Osteoblast (primary cell): ENCODE results near the gene PAIP1. TPM values are rescaled to one million over a fixed set of nuclear protein-coding genes. Genes with fewer than 3 reads are reported as not detected.

Experiments used
- DNase-seq: peaks from one replicate; pipeline ENCODE4 v3.0.0; 2011; ENCODE audit warnings: low spot score, mixed read lengths; ENCODE audit not compliant: insufficient read length; ENCODE audit errors: missing footprints
- H2AFZ ChIP-seq: 2 replicates; pipeline ENCODE4 v1.6.0; 2011; ENCODE audit warnings: mild to moderate bottlenecking, low read length
- H3K27ac ChIP-seq: 2 replicates; pipeline ENCODE4 v1.5.1; 2011; ENCODE audit warnings: mild to moderate bottlenecking, low read depth, low read length, moderate library complexity
- H3K27me3 ChIP-seq: 2 replicates; pipeline ENCODE4 v1.6.0; 2012; ENCODE audit warnings: mild to moderate bottlenecking, control low read depth, inconsistent platforms, low read length, moderate library complexity; ENCODE audit not compliant: insufficient read depth
- H3K36me3 ChIP-seq: 2 replicates; pipeline ENCODE4 v1.5.1; 2011; ENCODE audit warnings: mild to moderate bottlenecking, low read length, control low read depth, moderate library complexity; ENCODE audit not compliant: insufficient read depth
- H3K4me1 ChIP-seq: 2 replicates; pipeline ENCODE4 v1.5.1; 2011; ENCODE audit warnings: mild to moderate bottlenecking, low read length, control low read depth, moderate library complexity; ENCODE audit not compliant: insufficient read depth
- H3K4me2 ChIP-seq: 2 replicates; pipeline ENCODE4 v1.6.0; 2011; ENCODE audit warnings: mild to moderate bottlenecking, low read length; ENCODE audit not compliant: insufficient read depth
- H3K4me3 ChIP-seq: fragments of 200-600 bp; sonication (generic); 3 replicates; pipeline ENCODE4 v1.5.1; 2012; ENCODE audit warnings: mild to moderate bottlenecking, low read length, inconsistent platforms; ENCODE audit not compliant: insufficient read depth
- H3K79me2 ChIP-seq: 2 replicates; pipeline ENCODE4 v1.6.0; 2012; ENCODE audit warnings: mild to moderate bottlenecking, low read length, control low read depth, inconsistent platforms; ENCODE audit not compliant: insufficient read depth
- H3K9me3 ChIP-seq: 2 replicates; pipeline ENCODE4 v1.5.1; 2011; ENCODE audit warnings: low read depth, low read length, control low read depth
- H4K20me1 ChIP-seq: 2 replicates; pipeline ENCODE4 v1.6.0; 2012; ENCODE audit warnings: mild to moderate bottlenecking, low read length, control low read depth; ENCODE audit not compliant: insufficient read depth
- CTCF ChIP-seq: IDR thresholded peaks from 2 replicates; pipeline ENCODE4 v1.5.1; 2011; ENCODE audit warnings: mild to moderate bottlenecking, low read depth, low read length, moderate library complexity; ENCODE audit errors: extremely low read depth
- total RNA-seq: library from RNA; depleted of rRNA; stranded (reverse); fragments of >200 nt; gene quantifications from 2 replicates; pipeline ENCODE4 v1.2.3, GENCODE V29; 2012

The PAIP1 gene
- total RNA-seq, 1 donor, result 122 TPM

- Histone ChIP-seq H3K4me3 (no peak overlapping the region), H3K9me3 (no peaks in the 10 kb centered on the region), H3K27me3 (no peaks in the 10 kb centered on the region), H3K4me2 (no peak overlapping the region), H2AFZ (no peak overlapping the region), H3K36me3 (no peaks in the 10 kb centered on the region), H4K20me1 (no peaks in the 10 kb centered on the region), H3K79me2 (no peaks in the 10 kb centered on the region), H3K4me1 (peaks cover 19% of the 10 kb centered on the region), H3K27ac (no peak overlapping the region)
- no peak for DNase-seq
- no peak for TF ChIP-seq CTCF
Observed at GRCh38 chr5:43573058-43573457, 16.2 kb upstream of the PAIP1 start.

- Histone ChIP-seq H3K36me3 (no peaks in the 10 kb centered on the region), H3K4me2 (no peak overlapping the region), H3K4me1 (peaks cover 19% of the 10 kb centered on the region), H3K79me2 (no peaks in the 10 kb centered on the region), H3K4me3 (no peak overlapping the region), H3K9me3 (no peaks in the 10 kb centered on the region), H3K27ac (no peak overlapping the region), H3K27me3 (no peaks in the 10 kb centered on the region), H4K20me1 (no peaks in the 10 kb centered on the region), H2AFZ (no peak overlapping the region)
- no peak for DNase-seq
- TF ChIP-seq CTCF, result no peak
Observed at GRCh38 chr5:43572357-43572756, 15.5 kb upstream of the PAIP1 start.

- no peak for DNase-seq
- H3K27me3 ChIP-seq, result no peaks in the 10 kb centered on the region
- peak overlapping the region; percentile 67 for H3K4me3 ChIP-seq
- no peak overlapping the region for H3K27ac ChIP-seq
- no peaks in the 10 kb centered on the region for H3K36me3 ChIP-seq
- H3K4me1 ChIP-seq, result peaks cover 19% of the 10 kb centered on the region
- TF ChIP-seq CTCF, result no peak
- no peaks in the 10 kb centered on the region for H3K9me3 ChIP-seq
- no peaks in the 10 kb centered on the region for H4K20me1 ChIP-seq
- peak overlapping the region; percentile 53 for H2AFZ ChIP-seq
- no peaks in the 10 kb centered on the region for H3K79me2 ChIP-seq
- peak overlapping the region; percentile 66 for H3K4me2 ChIP-seq
Observed at GRCh38 chr5:43571237-43571636, 14.4 kb upstream of the PAIP1 start.

- H4K20me1 ChIP-seq, result no peaks in the 10 kb centered on the region
- no peak for DNase-seq
- peak overlapping the region; percentile 66 for H3K4me2 ChIP-seq
- no peak overlapping the region for H3K27ac ChIP-seq
- H3K36me3 ChIP-seq, result no peaks in the 10 kb centered on the region
- no peaks in the 10 kb centered on the region for H3K79me2 ChIP-seq
- H3K4me1 ChIP-seq, result peaks cover 19% of the 10 kb centered on the region
- H3K4me3 ChIP-seq, result no peak overlapping the region
- no peaks in the 10 kb centered on the region for H3K27me3 ChIP-seq
- H2AFZ ChIP-seq, result no peak overlapping the region
- no peak for TF ChIP-seq CTCF
- no peaks in the 10 kb centered on the region for H3K9me3 ChIP-seq
Observed at GRCh38 chr5:43570450-43571158, 13.7 kb upstream of the PAIP1 start.
